H1 (cell line): ENCODE data around the gene CDC42SE1. TPM values are rescaled to one million over a fixed set of nuclear protein-coding genes. Genes with fewer than 3 reads are reported as not detected.

Source experiments
- CTCF ChIA-PET: fragments of 300-600 bp; sonication (Branson Sonifier 250); formaldehyde crosslinking; loops from one replicate; lab custom pipeline; 2021; ENCODE audit not compliant: partially characterized antibody; lab: Charles Lee
- POLR2A ChIA-PET: fragments of 300-600 bp; sonication (Branson Sonifier 250); formaldehyde crosslinking; loops from one replicate; lab custom pipeline; 2021; ENCODE audit warnings: inconsistent platforms; ENCODE audit not compliant: partially characterized antibody; lab: Charles Lee
- DNase-seq, 2 experiments: peaks; one replicate each; pipeline versions ENCODE4 v3.0.0 to v3.0.0-alpha.2; 2010 to 2022; ENCODE audit warnings: low spot score in 2 of 2, low read depth in 1 of 2, mixed read lengths in 1 of 2
- FAIRE-seq: peaks from 2 replicates; lab custom pipeline; 2011; peaks lifted over from hg19 to GRCh38; lab: Jason Lieb, UNC
- H2AFZ ChIP-seq: 2 replicates; pipeline ENCODE4 v1.8.1; 2012; ENCODE audit warnings: low read length, inconsistent platforms
- H2AK5ac ChIP-seq: 2 replicates; pipeline ENCODE4 v1.6.1; 2013; ENCODE audit warnings: low read depth, low read length
- H2BK120ac ChIP-seq: replicated peaks from 2 replicates; pipeline ENCODE3; 2013; ENCODE audit warnings: low read depth, low read length, inconsistent platforms
- H2BK12ac ChIP-seq: 2 replicates; pipeline ENCODE4 v1.6.1; 2013; ENCODE audit warnings: low read depth, low read length
- H2BK15ac ChIP-seq: 2 replicates; pipeline ENCODE4 v1.6.1; 2013; ENCODE audit warnings: low read length
- H2BK20ac ChIP-seq: 2 replicates; pipeline ENCODE4 v1.6.1; 2013; ENCODE audit warnings: low read length
- H2BK5ac ChIP-seq: 2 replicates; pipeline ENCODE4 v1.6.1; 2013; ENCODE audit warnings: low read depth, low read length
- H3K14ac ChIP-seq: 2 replicates; pipeline ENCODE4 v1.6.1; 2013; ENCODE audit warnings: inconsistent platforms; ENCODE audit not compliant: insufficient read length
- H3K18ac ChIP-seq: 2 replicates; pipeline ENCODE4 v1.6.1; 2013; ENCODE audit warnings: low read length; ENCODE audit errors: extremely low read depth
- H3K23ac ChIP-seq: 2 replicates; pipeline ENCODE4 v1.6.1; 2013; ENCODE audit warnings: inconsistent platforms; ENCODE audit not compliant: insufficient read length
- H3K23me2 ChIP-seq: 2 replicates; pipeline ENCODE4 v1.6.1; 2013; ENCODE audit warnings: low read depth, low read length
- H3K27ac ChIP-seq: 2 replicates; pipeline ENCODE4 v1.6.1; 2011; ENCODE audit warnings: low read depth, low read length, inconsistent platforms
- H3K27me3 ChIP-seq, 4 experiments: replicated peaks in 1 of 4; 1 replicate in 1 of 4; 2 replicates in 3 of 4; pipeline versions ENCODE4 v1.6.1 to v1.8.1; 2011 to 2013; ENCODE audit warnings: low read length in 3 of 4, mild to moderate bottlenecking in 3 of 4, inconsistent platforms in 2 of 4, mixed read lengths in 2 of 4, moderate library complexity in 1 of 4; ENCODE audit not compliant: control insufficient read depth in 3 of 4, insufficient read depth in 3 of 4; ENCODE audit errors: extremely low read depth in 1 of 4
- H3K36me3 ChIP-seq, 4 experiments: 2 replicates each; pipeline versions ENCODE4 v1.6.1 to v1.8.1; 2011 to 2013; ENCODE audit warnings: mild to moderate bottlenecking in 4 of 4, low read length in 3 of 4, moderate library complexity in 2 of 4, control low read depth in 1 of 4, inconsistent platforms in 1 of 4; ENCODE audit not compliant: insufficient read depth in 4 of 4, control insufficient read depth in 2 of 4
- H3K4ac ChIP-seq: replicated peaks from 2 replicates; pipeline ENCODE3; 2013; ENCODE audit warnings: low read length, low read depth, mixed read lengths, inconsistent platforms; ENCODE audit not compliant: insufficient read length
- H3K4me1 ChIP-seq, 4 experiments: replicated peaks in 1 of 4; 1 replicate in 1 of 4; 2 replicates in 3 of 4; pipeline versions ENCODE4 v1.6.1 to v1.8.1; 2011 to 2013; ENCODE audit warnings: low read length in 3 of 4, inconsistent platforms in 2 of 4, mixed read lengths in 1 of 4; ENCODE audit not compliant: insufficient read depth in 4 of 4, control insufficient read depth in 3 of 4
- H3K4me2 ChIP-seq, 2 experiments: 2 replicates each; pipeline versions ENCODE4 v1.6.1 to v1.8.1; 2011 to 2013; ENCODE audit warnings: low read depth in 2 of 2, low read length in 2 of 2, control low read depth in 1 of 2, inconsistent platforms in 1 of 2, mild to moderate bottlenecking in 1 of 2; ENCODE audit not compliant: insufficient read depth in 1 of 2
- H3K4me3 ChIP-seq, 4 experiments: fragments of 200-600, 300-600 bp in 1 of 4; sonication (generic), shearing (Covaris generic), sonication (Bioruptor Twin) in 1 of 4; 2 replicates each; pipeline versions ENCODE4 v1.5.1 to v1.8.1; 2011 to 2016; ENCODE audit warnings: low read length in 4 of 4, low read depth in 3 of 4, control low read depth in 2 of 4, inconsistent platforms in 2 of 4, mild to moderate bottlenecking in 2 of 4, mixed read lengths in 1 of 4, moderate library complexity in 1 of 4; ENCODE audit not compliant: insufficient read depth in 2 of 4; ENCODE audit errors: extremely low read depth in 1 of 4
- H3K56ac ChIP-seq: replicated peaks from 2 replicates; pipeline ENCODE3; 2013; ENCODE audit warnings: low read depth, mild to moderate bottlenecking, mixed read lengths, low read length, inconsistent platforms; ENCODE audit not compliant: insufficient read length
- H3K79me1 ChIP-seq: 2 replicates; pipeline ENCODE4 v1.6.1; 2013; ENCODE audit warnings: low read depth, low read length, control low read depth
- H3K79me2 ChIP-seq, 2 experiments: 2 replicates each; pipeline versions ENCODE4 v1.6.1 to v1.8.1; 2012 to 2013; ENCODE audit warnings: low read length in 2 of 2, mild to moderate bottlenecking in 2 of 2, inconsistent platforms in 1 of 2; ENCODE audit not compliant: insufficient read depth in 2 of 2, control insufficient read depth in 1 of 2
- H3K9ac ChIP-seq, 4 experiments: replicated peaks in 1 of 4; 1 replicate in 1 of 4; 2 replicates in 3 of 4; pipeline versions ENCODE4 v1.6.1 to v1.8.1; 2011 to 2013; ENCODE audit warnings: low read depth in 3 of 4, low read length in 3 of 4, control low read depth in 2 of 4, mild to moderate bottlenecking in 2 of 4, moderate library complexity in 2 of 4, inconsistent platforms in 1 of 4; ENCODE audit errors: extremely low read depth in 1 of 4
- H3K9me3 ChIP-seq, 2 experiments: 2 replicates each; pipeline versions ENCODE4 v1.6.1 to v1.8.1; 2012 to 2013; ENCODE audit warnings: mild to moderate bottlenecking in 2 of 2, moderate library complexity in 2 of 2, control low read depth in 1 of 2, inconsistent platforms in 1 of 2, low read depth in 1 of 2, low read length in 1 of 2, mixed read lengths in 1 of 2; ENCODE audit not compliant: insufficient read depth in 2 of 2
- H4K20me1 ChIP-seq, 2 experiments: replicated peaks in 1 of 2; 2 replicates each; pipeline versions ENCODE3 to v1.8.1; 2011 to 2013; ENCODE audit warnings: inconsistent platforms in 2 of 2, low read length in 2 of 2, mild to moderate bottlenecking in 1 of 2; ENCODE audit not compliant: insufficient read depth in 2 of 2, control insufficient read depth in 1 of 2
- H4K5ac ChIP-seq: 2 replicates; pipeline ENCODE4 v1.6.1; 2013; ENCODE audit warnings: low read length, low read depth, mixed read lengths, inconsistent platforms; ENCODE audit not compliant: insufficient read length
- H4K8ac ChIP-seq: 2 replicates; pipeline ENCODE4 v1.8.0; 2013; ENCODE audit warnings: mild to moderate bottlenecking, moderate library complexity, low read length, inconsistent platforms; ENCODE audit not compliant: insufficient read depth; ENCODE audit errors: extremely low read depth
- H4K91ac ChIP-seq: replicated peaks from 2 replicates; pipeline ENCODE3; 2013; ENCODE audit warnings: low read length, mixed read lengths, inconsistent platforms; ENCODE audit not compliant: insufficient read length
- CBX5 ChIP-seq: fragments of 300-800, 300-1000 bp; sonication (generic); IDR thresholded peaks from 2 replicates; pipeline ENCODE4 v1.7.1; 2016; ENCODE audit warnings: antibody characterized with exemption, low read length, low read depth
- CTBP2 ChIP-seq: IDR thresholded peaks from 2 replicates; pipeline ENCODE4 v1.7.0; 2011; ENCODE audit warnings: borderline replicate concordance, mild to moderate bottlenecking, moderate library complexity, mixed read lengths, low read length; ENCODE audit not compliant: insufficient read depth, insufficient read length
- FOSL1 ChIP-seq: IDR thresholded peaks from 2 replicates; pipeline ENCODE4 v1.6.1; 2011; ENCODE audit warnings: mild to moderate bottlenecking, low read depth, low read length, moderate library complexity; ENCODE audit not compliant: insufficient read depth
- HDAC2 ChIP-seq, 2 experiments: fragments of 300-600 bp in 1 of 2; sonication (generic) in 1 of 2; IDR thresholded peaks; 2 replicates each; pipeline ENCODE4 v1.6.1; 2011 to 2012; ENCODE audit warnings: low read depth in 2 of 2, low read length in 2 of 2, mild to moderate bottlenecking in 2 of 2, moderate library complexity in 2 of 2, borderline replicate concordance in 1 of 2, inconsistent platforms in 1 of 2
- KDM4A ChIP-seq: IDR thresholded peaks from one replicate; pipeline ENCODE4 v1.7.1; 2012; ENCODE audit warnings: low read depth, mild to moderate bottlenecking, moderate library complexity, low read length, inconsistent platforms; ENCODE audit not compliant: severe bottlenecking
- SAP30 ChIP-seq: fragments of 300-600 bp; sonication (generic); IDR thresholded peaks from 2 replicates; pipeline ENCODE4 v1.7.1; 2012; ENCODE audit warnings: low read length, moderate library complexity, mild to moderate bottlenecking, inconsistent platforms; ENCODE audit not compliant: insufficient read depth, insufficient replicate concordance
- SP4 ChIP-seq: IDR thresholded peaks from 2 replicates; pipeline ENCODE4 v1.6.1; 2012; ENCODE audit warnings: low read length, inconsistent platforms
- SRF ChIP-seq: IDR thresholded peaks from 2 replicates; pipeline ENCODE4 v1.6.1; 2011; ENCODE audit warnings: mild to moderate bottlenecking, low read depth, low read length, moderate library complexity
- TCF12 ChIP-seq: IDR thresholded peaks from 2 replicates; pipeline ENCODE4 v1.6.1; 2011; ENCODE audit warnings: low read depth, mild to moderate bottlenecking, low read length
- WGBS, 2 experiments: shearing (Covaris generic) in 1 of 2; methylation state at CpG; one replicate each; pipeline versions ENCODE4 v1.1.6 to v1.1.7; 2013 to 2015; ENCODE audit warnings: low lambda C conversion rate in 2 of 2, mixed read lengths in 2 of 2, inconsistent platforms in 1 of 2, low coverage in 1 of 2, missing lambda C conversion rate in 1 of 2; ENCODE audit not compliant: insufficient replicate concordance in 2 of 2, insufficient coverage in 1 of 2, insufficient read length in 1 of 2; ENCODE audit errors: extremely low coverage in 1 of 2, missing lambda C conversion rate in 1 of 2; 5-methylcytosine and 5-hydroxymethylcytosine counted together
- polyA plus RNA-seq, 7 experiments: library from polyadenylated mRNA; depleted of rRNA in 3 of 7; stranded (reverse) in 5 of 7; unstranded in 2 of 7; fragments of >200 nt in 5 of 7; fragments of 200-250 nt in 2 of 7; gene quantifications; 1 replicate in 5 of 7; 2 replicates in 1 of 7; 4 replicates in 1 of 7; pipeline versions ENCODE4 v1.2.1 to v1.2.3, GENCODE V29; 2011 to 2013; ENCODE audit warnings: missing spikeins in 2 of 7, mixed read lengths in 2 of 7
- total RNA-seq: library from RNA; stranded (reverse); fragmentation: NEBNext Ultra II Directional; extraction: Animal tissue kit (Norgen Biotek cat#: 25700); gene quantifications from 2 replicates; pipeline ENCODE4 v1.2.1, GENCODE V29; 2021
- TF ChIP-seq, protein P1 (sequence below): IDR thresholded peaks from 2 replicates; pipeline ENCODE4 v1.6.1; 2011; ENCODE audit warnings: low read depth, mild to moderate bottlenecking, low read length; ENCODE audit not compliant: insufficient read depth

Gene CDC42SE1
- total and polyA plus RNA-seq, 2 of the 8 experiments (the other 6 are each of a cell fraction or from before 2014, with no cell fraction given), result 30.5 to 74.1 TPM

DNA sequence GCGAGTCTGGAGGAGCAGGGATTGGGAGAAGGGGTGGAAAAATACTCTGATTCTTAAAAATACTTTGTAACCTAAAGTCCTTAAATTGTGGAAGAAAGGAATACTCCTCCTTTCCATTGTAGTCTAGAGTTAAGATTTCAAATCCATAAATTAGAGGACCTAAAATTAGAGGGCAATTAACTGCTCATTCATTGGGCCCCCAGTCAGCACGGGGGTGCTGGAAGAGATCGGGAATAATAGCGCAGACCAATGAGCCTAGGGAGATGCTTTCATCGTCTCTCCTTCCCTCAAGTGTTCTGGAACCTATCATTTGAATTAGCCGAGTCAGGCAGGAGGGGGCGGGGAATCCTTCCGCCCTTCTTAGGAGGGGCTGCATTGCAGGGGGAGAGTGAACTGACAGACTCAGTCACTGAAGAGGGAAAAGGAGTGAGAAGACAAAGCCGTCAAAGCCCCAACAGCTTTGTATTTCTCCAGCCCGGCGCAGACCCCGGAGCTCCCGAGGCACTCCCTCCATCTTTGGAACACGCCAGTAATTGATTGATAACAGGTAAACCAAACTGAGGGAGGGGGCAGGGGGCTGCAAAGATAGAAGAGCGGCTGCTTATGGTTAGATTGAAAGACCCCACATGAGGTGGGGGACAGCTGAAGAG is 710 bp upstream of the CDC42SE1 start, which contains the start of gene MLLT11:
TSS of gene MLLT11 (plus strand) at position 391 of the 650 bp plus-strand sequence. CDS start 6,828 bp downstream, outside the sequence.
- H2BK5ac ChIP-seq, result peak within 1 kb of the TSS; percentile 90; the same call in 1 of the 2 replicates
- no peaks in the 10 kb centered on the region for H3K27me3 ChIP-seq
- no peak within 1 kb of the TSS for H2BK12ac ChIP-seq
- no peak within 1 kb of the TSS for H3K14ac ChIP-seq
- peaks cover 4 to 14% (median 8%) of the 10 kb centered on the region in 4 experiments; a peak in 6 of 7 replicates for H3K4me1 ChIP-seq
- peak in 1 of 2 experiments; percentile 76 for DNase-seq
- no peak within 1 kb of the TSS for H2BK20ac ChIP-seq
- peak within 1 kb of the TSS; percentile 97 for H3K18ac ChIP-seq
- H3K56ac ChIP-seq, result peak within 1 kb of the TSS; percentile 90
- H4K8ac ChIP-seq, result peak within 1 kb of the TSS; percentile 68; the same call in 1 of the 2 replicates
- no peak within 1 kb of the TSS for H2BK15ac ChIP-seq
- H2AK5ac ChIP-seq, result no peak within 1 kb of the TSS
- no peaks in the 10 kb centered on the region for H3K9me3 ChIP-seq
- peak within 1 kb of the TSS; percentile 51 to 84 (median 76); a peak in 6 of 7 replicates for H3K9ac ChIP-seq
- H4K20me1 ChIP-seq, result peaks cover 0 to 8% of the 10 kb centered on the region in 2 experiments
- peak within 1 kb of the TSS; percentile 63; the same call in 1 of the 2 replicates for H3K27ac ChIP-seq
- H3K79me1 ChIP-seq, result peaks cover 12% of the 10 kb centered on the region
- ChIA-PET CTCF (interaction anchor here (0.6 to 7.3 kb wide), 15 partner anchors 12 to 115 kb away, joined by 3 to 95 read pairs (median 5); partner anchors contain the start of genes C1orf56, GABPB2, TMOD4 and TNFAIP8L2), POLR2A (interaction anchor here (0.6 to 9.1 kb wide), 6 partner anchors 11 to 84 kb away, joined by 3 to 107 read pairs (median 8); partner anchors contain the start of genes C1orf56, GABPB2 and MINDY1)
- H3K4ac ChIP-seq, result peak within 1 kb of the TSS; percentile 92
- no peak within 1 kb of the TSS for H3K23ac ChIP-seq
- H3K4me3 ChIP-seq, result peak within 1 kb of the TSS; percentile 80 to 97 (median 89)
- H3K4me2 ChIP-seq, result peak within 1 kb of the TSS; percentile 81 to 96
- H3K23me2 ChIP-seq, result peaks cover 13% of the 10 kb centered on the region; the same call in 1 of the 2 replicates
- peaks cover 7 to 74% of the 10 kb centered on the region in 2 experiments for H3K79me2 ChIP-seq
- 1% methylated on average over 15 of the region's 15 CpGs; no CpG with 5 or more reads in 1 of the 2 experiments for WGBS, 2 experiments
- peak within 1 kb of the TSS; percentile 86 for H4K91ac ChIP-seq
- no peak within 1 kb of the TSS for H2AFZ ChIP-seq
- no peak for FAIRE-seq
- H2BK120ac ChIP-seq, result no peak within 1 kb of the TSS
- H3K36me3 ChIP-seq, result peaks cover 9 to 16% (median 14%) of the 10 kb centered on the region in 4 experiments
- H4K5ac ChIP-seq, result peak within 1 kb of the TSS; percentile 92
- TF ChIP-seq FOSL1 (no peak), SAP30 (peak; percentile 81), TCF12 (no peak), CTBP2 (peak; percentile 92), SRF (no peak), SP4 (no peak), CBX5 (no peak), KDM4A (no peak), HDAC2 (IDR thresholded peaks at IDR 0.05; ENCODE audit: borderline replicate concordance in 1 of 2, low read depth in 2 of 2, low read length in 2 of 2) (peak in 1 of 2 experiments; percentile 37; a peak in 1 of 4 replicates)
- TF ChIP-seq, protein P1, sequence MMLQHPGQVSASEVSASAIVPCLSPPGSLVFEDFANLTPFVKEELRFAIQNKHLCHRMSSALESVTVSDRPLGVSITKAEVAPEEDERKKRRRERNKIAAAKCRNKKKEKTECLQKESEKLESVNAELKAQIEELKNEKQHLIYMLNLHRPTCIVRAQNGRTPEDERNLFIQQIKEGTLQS, result no peak
